ENCODE measurements around the gene ZNF776. TPM values are rescaled to one million over a fixed set of nuclear protein-coding genes. Genes with fewer than 3 reads are reported as not detected.

Gene ZNF776
- polyA plus RNA-seq, 1 experiment: 12.0 TPM

- H3K4me3 ChIP-seq (ENCODE audit: low read depth, low read length): no peak overlapping the region
- H3K36me3 ChIP-seq (ENCODE audit: control insufficient read depth, insufficient read depth, low read length): peaks cover 15% of the 10 kb centered on the region
- TF ChIP-seq, protein P1, sequence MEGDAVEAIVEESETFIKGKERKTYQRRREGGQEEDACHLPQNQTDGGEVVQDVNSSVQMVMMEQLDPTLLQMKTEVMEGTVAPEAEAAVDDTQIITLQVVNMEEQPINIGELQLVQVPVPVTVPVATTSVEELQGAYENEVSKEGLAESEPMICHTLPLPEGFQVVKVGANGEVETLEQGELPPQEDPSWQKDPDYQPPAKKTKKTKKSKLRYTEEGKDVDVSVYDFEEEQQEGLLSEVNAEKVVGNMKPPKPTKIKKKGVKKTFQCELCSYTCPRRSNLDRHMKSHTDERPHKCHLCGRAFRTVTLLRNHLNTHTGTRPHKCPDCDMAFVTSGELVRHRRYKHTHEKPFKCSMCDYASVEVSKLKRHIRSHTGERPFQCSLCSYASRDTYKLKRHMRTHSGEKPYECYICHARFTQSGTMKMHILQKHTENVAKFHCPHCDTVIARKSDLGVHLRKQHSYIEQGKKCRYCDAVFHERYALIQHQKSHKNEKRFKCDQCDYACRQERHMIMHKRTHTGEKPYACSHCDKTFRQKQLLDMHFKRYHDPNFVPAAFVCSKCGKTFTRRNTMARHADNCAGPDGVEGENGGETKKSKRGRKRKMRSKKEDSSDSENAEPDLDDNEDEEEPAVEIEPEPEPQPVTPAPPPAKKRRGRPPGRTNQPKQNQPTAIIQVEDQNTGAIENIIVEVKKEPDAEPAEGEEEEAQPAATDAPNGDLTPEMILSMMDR (IDR thresholded peaks at IDR 0.05; ENCODE audit: insufficient read depth, low read depth, low read length): no peak
- ChIA-PET CTCF (interaction anchor here (1.4 kb wide), 1 partner anchor 9 kb away, joined by 3 read pairs; no protein-coding TSS in a partner anchor), POLR2A (no interaction called here)
- no peaks in the 10 kb centered on the region for H3K27me3 ChIP-seq (ENCODE audit: control insufficient read depth, insufficient read depth, low read length)
- no peak for DNase-seq (ENCODE audit: low read depth)
These were observed 12.5 kb downstream of the ZNF776 start for GRCh38 chr19:57759096-57759495.

DNA sequence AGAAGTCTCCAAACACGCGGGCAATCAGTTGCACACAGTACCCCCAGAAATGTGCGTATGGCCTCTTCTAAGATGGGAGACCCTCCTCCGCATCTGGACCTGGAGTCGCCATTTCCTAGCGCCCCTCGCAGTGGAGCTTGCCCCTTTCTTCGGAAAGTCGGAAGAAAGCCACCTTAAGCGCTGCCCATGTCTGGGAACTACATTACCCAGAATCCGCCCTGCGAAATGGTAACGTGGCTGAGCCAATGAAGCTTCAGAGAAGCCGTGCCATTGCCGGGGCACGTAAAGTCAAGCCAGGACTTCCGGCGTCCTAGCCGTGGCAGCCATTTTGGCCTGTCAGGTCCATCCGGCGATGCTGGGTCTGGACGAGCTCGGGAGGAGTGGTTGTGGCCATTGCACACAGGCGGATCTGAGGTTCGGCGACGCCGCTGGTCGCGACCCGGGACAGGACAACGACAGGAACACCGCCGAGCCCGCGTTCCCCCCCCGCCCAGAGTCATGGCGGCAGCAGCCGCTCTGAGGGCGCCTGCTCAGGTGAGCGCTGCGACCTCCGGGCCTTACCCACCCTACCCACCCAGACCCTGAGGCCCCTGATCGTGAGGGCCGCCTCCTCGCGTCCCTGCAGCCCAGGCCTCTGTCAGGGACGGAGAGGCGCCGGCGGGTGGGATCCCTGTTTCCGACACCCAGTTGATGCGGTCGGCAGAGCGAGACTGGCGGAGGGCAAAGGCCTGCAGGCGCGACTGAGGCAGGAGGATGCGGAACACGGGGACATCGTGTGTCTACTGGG lies 22.9 kb downstream of the ZNF776 start, which contains the start of gene ZNF586:
TSS of gene ZNF586 (plus strand) at position 332 of the 787 bp plus-strand sequence. CDS start at position 499, 167 bp downstream.
- ChIA-PET POLR2A (no interaction called here), CTCF (no interaction called here)
- TF ChIP-seq, protein P1 (IDR thresholded peaks at IDR 0.05; ENCODE audit: insufficient read depth, low read depth, low read length): no peak

GRCh38 chr19:57771417-57771816 lies 24.8 kb downstream of the ZNF776 start:
- ChIA-PET CTCF (no interaction called here), POLR2A (no interaction called here)
- TF ChIP-seq, protein P1 (IDR thresholded peaks at IDR 0.05; ENCODE audit: insufficient read depth, low read depth, low read length): no peak
- no peak for DNase-seq (ENCODE audit: low read depth)
- no peak overlapping the region for H3K4me3 ChIP-seq (ENCODE audit: low read depth, low read length)
- H3K36me3 ChIP-seq (ENCODE audit: control insufficient read depth, insufficient read depth, low read length): peaks cover 5% of the 10 kb centered on the region
- no peaks in the 10 kb centered on the region for H3K27me3 ChIP-seq (ENCODE audit: control insufficient read depth, insufficient read depth, low read length)

More for the DNA sequence above, 22.9 kb downstream of the ZNF776 start, which contains the start of gene ZNF586:
- Histone ChIP-seq H3K36me3 (ENCODE audit: control insufficient read depth, insufficient read depth, low read length) (peaks cover 2% of the 10 kb centered on the region; the same call in 1 of the 2 replicates), H3K4me3 (ENCODE audit: low read depth, low read length) (peak within 1 kb of the TSS; percentile 79), H3K27me3 (ENCODE audit: control insufficient read depth, insufficient read depth, low read length) (no peaks in the 10 kb centered on the region)
- peak; percentile 67 for DNase-seq (ENCODE audit: low read depth)

GRCh38 chr19:57773488-57773887 lies 26.9 kb downstream of the ZNF776 start:
- peaks cover 8% of the 10 kb centered on the region for H3K36me3 ChIP-seq (ENCODE audit: control insufficient read depth, insufficient read depth, low read length)
- no peaks in the 10 kb centered on the region for H3K27me3 ChIP-seq (ENCODE audit: control insufficient read depth, insufficient read depth, low read length)
- no peak overlapping the region for H3K4me3 ChIP-seq (ENCODE audit: low read depth, low read length)
- ChIA-PET CTCF (no interaction called here), POLR2A (no interaction called here)
- DNase-seq (ENCODE audit: low read depth): no peak
- TF ChIP-seq, protein P1 (IDR thresholded peaks at IDR 0.05; ENCODE audit: insufficient read depth, low read depth, low read length): no peak

DNA sequence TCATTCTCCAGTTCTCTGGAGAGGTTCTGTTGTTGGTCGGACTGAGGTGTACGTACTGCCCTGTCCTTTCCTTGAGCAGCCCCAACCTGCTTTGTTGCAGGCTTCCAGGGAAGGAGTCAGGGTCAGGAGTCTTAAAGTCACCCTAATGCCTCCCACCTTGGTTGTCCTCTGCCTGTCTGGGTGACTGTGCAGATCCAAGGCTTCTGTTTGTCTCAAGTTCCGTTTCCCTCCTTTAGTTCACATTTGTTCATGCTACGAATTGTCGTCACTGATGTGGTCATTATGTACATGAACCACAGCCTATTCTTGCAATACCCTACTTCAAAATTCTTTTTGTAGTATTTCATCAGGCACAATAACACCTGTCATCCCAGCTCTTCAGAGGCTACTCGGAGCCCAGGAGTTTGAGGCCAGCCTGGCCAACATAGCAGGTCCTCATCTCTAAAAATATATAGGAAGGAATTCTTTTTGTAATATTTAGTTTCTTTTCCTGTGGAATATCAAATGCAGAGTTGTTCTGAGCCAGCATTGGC lies 30.2 kb downstream of the ZNF776 start:
- Histone ChIP-seq H3K27me3 (ENCODE audit: control insufficient read depth, insufficient read depth, low read length) (no peaks in the 10 kb centered on the region), H3K4me3 (ENCODE audit: low read depth, low read length) (no peak overlapping the region), H3K36me3 (ENCODE audit: control insufficient read depth, insufficient read depth, low read length) (peaks cover 14% of the 10 kb centered on the region)
- DNase-seq (ENCODE audit: low read depth): no peak
- POLR2A ChIA-PET: no interaction called here
- TF ChIP-seq, protein P1 (IDR thresholded peaks at IDR 0.05; ENCODE audit: insufficient read depth, low read depth, low read length): no peak
- CTCF ChIA-PET: no interaction called here

Measured in BJ (cell line).